GM19240 (cell line): ENCODE data around the gene LTA4H.
A peak's percentile ranks its signal among the peaks of the same experiment; 100 is the strongest.
"Not testable (repeated sequence)": the region's sequence is repeated elsewhere in the genome, so short reads cannot be mapped to it uniquely, and the experiment has no call there.

Source experiments
- DNase-seq: peaks from one replicate; pipeline ENCODE4 v3.0.0; 2011; ENCODE audit warnings: low spot score; ENCODE audit not compliant: insufficient read length

LTA4H gene

DNA sequence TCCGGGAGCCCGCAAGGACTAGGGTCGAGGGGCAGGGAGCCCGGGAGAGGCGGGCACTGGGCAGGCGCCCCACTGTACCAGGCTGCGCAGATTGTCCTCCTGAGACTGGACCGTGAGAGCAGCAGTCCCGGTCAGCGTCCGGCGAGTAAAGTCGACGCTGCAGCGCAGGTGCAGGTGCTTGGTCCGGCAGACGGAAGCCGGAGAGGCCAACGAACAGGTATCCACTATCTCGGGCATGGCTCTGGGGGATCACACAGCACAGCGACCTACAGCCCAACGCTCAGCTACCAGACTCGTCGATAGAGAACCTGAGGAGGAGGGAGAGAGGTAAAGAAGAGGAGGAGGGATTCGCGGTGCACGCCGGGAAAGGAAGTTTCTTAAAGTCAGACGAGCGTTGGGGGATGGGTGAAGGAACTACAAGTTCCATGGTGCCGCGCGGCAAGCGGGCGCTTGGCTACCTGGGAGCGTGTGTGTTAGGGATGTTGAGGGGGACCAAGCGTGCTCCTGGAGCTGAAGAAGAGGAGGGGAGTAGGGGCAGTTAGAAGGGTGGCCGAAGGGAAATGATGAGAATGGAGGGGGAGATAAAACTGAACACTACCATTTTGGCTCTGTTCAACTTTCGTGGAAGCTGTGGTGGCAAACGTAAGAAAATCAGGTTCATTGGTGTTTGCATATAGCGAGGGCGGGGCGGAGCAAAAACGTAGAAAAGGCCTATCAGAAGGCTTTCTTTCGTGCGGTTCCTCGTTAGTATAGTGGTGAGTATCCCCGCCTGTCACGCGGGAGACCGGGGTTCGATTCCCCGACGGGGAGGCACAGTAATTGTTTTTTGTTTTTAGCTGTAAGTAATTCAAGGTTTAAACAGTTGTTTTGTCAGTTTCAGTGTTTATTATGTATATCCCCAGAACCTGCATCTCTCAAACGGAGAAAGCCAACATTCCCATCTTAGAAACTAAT is at the start of gene LTA4H:
Gene LTA4H, minus strand, starts transcription at position 305 of the 954 bp plus-strand sequence. Its CDS starts 68 bp downstream, at position 237.
- peak; percentile 81 for DNase-seq

DNA sequence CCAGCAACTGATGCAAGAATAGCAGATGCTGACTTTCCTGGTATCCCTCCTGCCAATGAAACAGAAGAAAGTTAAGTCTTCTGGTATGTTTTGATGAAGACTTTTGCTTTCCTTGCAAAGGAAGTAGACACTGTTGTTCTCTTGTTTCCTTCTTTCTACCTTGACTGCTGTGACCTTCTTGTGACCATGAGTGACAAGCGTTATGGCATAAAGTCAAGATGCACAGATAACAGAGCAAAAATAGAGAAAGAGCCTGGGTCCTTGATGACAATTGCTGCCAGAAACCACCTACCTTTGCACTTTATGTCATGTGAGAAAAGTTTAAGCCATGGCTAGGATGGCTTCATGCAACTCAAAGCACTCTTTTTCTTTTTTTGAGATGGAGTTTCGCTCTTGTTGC is 49.2 kb upstream of the LTA4H start:
- DNase-seq, result no peak

DNA sequence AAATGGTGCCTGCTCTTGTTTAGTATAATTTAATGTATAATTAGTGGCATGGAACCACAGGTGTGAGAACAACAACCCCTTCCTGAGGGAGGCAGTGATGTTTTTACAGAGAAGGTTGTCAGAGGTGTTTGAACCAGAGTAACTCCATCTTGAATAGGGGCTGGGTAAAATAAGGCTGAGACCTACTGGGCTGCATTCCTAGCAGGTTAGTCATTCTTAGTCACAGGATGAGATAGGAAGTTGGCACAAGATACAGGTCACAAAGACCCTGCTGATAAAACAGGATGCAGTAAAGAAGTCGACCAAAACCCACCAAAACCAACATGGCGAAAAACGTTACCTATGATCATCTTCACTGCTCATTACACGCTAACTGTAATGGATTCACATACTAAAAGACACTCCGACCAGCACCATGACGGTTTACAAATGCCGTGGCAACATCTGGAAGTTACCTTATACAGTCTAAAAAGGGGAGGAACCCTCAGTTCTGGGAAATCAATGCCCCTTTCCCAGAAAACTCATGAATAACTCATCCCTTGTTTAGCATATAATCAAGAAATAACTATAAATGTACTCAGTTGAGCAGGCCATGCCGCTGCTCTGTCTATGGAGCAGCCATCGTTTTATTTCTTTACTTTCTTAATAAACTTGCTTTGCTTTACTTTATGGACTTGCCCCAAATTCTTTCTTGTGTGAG is 47.8 kb upstream of the LTA4H start:
- DNase-seq, result no peak

DNA sequence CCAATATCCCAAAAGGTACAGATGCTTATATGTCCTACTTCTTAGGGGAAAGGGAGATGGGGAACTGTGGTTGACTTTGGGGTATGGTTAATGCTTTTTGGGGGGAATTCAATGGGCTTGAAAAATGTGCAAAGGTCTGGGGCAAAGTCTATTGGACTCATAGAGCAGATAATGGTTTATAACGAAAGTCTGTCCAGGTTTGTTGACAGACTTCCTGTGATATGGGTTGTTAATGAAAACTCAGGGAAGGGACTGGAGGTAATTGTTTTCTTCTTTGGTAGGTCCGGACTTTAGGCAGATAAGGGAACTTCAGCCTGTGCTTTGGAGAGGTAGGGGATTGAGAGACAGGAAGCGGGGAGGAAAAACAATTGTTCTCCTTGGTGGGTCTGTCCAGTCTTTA is 46.2 kb upstream of the LTA4H start:
- no peak for DNase-seq

DNA sequence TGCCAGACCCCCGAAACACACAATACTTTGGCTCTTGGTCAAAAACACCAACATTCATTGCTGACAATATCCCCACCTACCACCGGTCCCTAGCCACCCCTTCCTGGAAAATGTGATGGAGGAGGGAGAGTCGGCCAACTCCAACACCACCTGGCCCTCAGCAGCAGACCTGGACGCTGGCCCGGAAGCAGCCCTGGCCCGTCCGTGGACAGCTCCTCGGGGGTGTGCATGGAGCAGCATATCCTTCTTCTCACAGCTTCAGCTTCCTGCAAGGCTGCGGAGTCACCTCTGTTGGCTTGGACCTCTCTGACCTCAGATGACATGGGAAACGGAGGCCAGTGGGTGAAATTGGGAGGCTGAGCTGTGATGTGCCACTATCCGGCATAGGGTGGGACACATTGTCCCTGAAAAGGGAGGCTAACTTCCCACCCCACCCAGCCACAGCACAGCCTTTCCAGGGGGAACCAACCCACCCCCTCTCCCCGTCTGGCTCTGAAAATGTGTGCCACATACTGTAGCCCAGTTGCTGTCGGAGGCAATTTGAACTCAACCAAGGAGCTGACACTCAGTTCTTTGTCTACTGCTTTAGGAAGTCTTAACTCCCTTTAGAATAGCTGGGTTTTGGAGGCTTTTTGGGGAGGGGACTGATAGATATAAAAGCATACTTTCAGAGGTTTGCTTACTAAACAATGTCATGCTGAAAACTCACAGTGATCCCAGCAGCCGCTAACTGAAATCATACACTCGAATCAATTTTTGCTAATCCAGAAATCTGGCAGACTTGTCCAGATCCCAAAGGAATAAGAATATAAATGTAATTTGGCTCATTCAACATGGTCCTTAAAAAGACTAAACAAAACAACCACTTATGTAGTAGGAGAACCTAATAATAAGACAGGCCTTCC is 43.1 kb upstream of the LTA4H start:
- no peak for DNase-seq

DNA sequence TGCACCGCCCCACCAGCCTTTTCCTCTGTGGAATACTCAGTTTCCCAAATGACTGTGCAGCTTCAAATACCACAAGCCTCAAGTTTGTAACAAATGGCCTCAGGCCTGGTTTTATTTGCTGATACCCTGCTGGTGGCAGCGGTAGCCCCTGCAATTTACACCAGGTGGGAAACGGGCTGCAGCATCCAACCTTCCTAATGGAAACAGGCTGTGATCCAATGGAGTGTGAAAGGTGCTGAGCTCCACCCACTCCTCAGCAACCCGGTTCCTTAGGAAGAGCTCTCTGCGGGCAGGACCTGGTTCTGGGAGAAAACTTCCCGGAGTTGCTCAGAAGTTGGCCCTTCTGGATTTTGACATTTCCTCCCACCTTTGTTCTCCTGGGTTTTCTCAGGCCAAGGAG is 41.7 kb upstream of the LTA4H start:
- DNase-seq, result no peak

DNA sequence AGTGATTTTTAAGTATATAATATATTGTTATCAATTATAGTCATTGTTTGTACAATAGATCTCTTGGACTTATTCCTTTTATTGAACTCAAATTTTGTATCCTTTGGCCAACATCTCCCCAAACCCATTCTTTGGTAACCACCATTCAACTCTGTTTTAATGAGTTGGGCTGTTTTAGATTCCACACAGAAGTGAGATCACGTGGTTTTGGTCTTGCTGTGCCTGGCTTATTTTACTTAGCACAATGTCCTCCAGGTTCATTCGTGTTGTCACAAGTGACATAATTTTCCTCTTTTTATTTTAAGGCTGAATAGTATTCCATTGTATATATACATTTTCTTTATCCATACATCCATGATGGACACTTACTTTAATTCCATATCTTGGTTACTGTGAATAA is 40.2 kb upstream of the LTA4H start:
- DNase-seq, result no peak

DNA sequence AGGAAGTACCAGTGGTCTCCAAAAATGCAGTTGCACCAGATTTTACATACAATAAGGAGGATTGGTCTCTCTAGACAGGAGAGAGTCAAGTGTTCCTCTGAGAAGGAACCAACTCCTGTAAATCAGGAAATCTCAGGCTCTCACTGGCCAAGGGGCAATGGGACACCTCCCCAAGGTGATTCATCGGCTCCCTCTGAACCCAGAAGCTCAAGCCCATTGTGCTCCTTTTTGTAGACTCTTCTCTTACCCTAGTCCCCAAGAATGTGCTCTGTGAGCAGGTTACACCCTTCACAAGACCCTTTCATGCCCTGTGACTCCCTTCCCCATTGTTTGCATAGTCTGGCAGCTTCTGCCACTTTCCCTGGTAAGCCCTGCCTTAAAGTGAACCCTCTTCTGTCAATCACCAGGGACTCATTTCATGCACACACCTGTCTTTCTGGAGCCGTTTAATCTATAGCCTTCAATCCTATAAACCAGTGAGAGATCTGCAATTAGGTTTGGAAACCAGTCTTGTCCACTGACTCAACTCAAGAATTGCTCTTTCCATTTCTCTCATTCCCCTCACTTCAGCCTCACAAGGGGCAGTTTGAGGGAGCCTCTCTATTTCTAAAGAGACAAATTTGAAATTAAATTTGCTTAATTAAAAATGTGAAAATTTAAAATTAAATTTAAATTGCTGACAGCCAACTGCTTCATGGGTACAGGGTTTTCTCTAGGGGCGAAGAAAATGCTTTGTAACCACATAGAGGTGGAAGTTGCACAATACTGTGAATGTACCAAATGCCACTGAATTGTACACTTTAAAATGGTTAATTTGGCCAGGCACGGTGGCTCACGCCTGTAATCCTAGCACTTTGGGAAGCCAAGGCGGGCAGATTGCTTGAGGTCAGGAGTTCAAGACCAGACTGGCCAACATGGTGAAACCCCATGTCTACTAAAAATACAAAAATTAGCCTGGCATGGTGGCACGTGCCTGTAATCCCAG is 38.3 kb upstream of the LTA4H start:
- no peak for DNase-seq

DNA sequence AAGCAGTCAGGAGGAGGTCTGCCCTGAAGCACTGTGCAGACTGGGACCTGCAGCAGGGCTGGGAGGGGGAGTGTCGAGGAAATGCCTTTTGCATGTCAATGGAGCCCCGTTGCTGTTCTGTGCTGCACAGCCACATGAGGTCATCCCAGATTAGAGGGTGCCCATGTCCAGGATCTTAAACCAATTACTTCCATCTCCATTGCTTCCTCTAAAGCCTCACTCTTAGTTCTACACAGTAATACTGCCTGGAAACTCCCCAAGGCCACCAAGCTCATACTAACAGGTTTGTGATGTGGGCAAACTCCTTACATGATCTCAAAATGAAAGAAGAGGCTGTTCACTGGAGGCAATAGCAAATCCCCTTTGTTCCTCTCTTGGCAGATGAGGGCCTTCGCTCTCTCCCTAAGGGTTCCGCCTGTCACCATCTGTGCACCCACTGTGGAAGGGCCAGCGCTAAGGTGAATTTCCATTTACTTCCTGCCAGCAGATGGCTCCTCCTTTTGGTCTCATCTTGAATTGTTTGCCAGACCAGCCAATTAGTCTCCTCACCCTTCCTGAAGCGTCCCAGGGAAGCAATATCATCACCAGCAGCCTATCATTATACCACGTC is 35.4 kb upstream of the LTA4H start:
- no peak for DNase-seq

DNA sequence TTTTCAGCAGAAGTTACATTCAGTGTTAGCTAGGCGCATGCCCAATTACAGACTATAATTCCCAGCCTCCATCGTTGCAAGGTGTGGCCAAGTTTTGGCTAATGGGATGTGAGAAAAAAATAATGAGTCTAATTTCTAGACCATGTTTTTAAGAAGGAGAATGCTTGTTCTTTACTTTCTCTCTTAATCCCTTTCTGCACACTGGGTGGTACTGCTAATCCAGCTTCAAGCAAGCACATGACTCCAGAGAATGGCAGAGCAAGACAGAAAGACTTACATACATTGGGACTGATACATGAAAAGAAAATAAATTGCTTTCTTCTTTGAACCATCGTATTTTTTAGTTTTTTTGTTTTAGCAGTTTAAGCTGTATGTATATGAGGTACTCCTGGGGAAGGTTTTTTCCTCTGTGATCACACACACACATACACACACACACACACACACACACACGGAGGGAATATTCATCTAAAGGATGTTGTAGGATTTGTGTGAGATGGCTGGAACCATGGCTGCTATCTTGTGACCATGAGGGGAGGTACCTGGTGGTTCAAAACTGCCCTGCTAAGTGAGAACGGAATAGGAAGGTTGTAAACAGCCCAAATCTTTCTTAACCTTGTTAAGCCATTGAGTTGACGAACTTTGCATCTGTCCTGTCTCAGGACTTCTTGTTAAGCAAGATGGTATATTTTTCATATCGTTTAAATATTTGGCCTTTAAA is 34.3 kb upstream of the LTA4H start:
- DNase-seq, result no peak

DNA sequence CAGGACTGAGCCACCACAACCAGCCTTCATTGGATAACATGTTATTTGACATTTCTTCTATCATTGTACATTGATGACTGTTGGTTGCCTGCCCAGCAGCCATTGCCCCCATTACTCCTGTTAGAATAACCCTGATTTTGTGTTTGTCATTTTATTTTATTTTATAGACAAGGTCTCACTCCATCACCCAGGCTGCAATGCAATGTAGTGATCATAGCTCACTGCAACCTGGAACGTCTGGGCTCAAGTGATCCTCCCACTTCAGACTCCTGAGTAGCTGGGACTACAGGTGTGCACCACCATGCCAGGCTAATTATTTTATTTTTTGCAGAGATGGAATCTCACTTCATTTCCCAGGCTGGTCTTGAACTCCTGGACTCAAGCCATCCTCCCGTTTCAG is 33.2 kb upstream of the LTA4H start:
- no peak for DNase-seq

DNA sequence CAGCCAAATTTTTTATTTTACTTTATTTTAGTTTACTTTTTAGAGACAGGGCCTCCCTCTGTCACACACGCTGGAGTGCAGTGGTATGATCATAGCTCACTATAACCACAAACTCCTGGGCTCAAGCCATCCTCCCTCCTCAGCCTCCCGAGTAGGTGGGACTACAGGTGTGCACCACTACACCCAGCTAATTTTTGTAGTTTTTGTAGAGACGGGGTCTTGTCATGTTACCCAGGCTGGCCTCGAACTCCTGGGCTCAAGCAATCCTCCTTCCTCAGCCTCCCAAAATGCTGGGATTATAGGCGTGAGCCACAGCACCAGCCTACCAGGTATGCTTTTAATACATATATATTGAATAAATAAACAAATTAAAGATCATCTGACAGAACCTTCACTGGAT is 32.7 kb upstream of the LTA4H start:
- DNase-seq, result no peak

DNA sequence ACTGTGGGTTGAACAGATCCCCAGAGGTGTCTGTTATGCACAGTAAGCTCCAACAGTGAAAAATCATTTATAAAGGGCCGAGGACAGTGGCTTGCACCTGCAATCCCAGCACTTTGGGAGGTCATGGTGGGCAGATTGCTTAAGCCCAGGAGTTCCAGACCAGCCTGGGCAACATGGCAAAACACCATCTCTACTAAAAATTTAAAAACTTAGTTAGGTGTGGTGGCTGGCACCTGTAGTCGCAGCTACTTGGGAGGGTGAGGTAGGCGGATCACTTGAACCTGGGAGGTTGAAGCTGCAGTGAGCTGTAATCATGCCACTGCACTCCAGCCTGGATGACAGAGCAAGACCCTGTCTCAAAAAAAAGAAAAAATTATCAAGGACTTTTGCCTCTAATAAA is 30.4 kb upstream of the LTA4H start:
- DNase-seq, result not testable (repeated sequence)

DNA sequence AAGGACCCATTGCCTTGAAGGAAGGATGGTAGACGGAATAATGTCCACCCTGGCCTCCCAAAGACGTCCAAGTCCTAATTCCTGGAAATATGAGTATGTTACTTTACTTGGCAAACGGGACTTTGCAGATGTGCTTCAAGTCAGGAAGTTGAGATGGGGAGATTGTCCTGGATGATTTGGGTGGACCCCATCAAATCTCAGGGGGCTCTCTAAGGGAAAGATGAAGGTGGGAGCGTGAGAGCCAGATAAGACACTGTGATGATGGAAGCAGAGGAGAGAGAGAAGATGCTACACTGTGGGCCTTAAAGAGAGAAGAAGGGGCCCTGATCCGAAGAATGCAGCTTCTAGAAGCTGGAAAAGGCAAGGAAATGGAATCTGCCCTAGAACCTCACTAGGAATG is 29.6 kb upstream of the LTA4H start:
- no peak for DNase-seq

DNA sequence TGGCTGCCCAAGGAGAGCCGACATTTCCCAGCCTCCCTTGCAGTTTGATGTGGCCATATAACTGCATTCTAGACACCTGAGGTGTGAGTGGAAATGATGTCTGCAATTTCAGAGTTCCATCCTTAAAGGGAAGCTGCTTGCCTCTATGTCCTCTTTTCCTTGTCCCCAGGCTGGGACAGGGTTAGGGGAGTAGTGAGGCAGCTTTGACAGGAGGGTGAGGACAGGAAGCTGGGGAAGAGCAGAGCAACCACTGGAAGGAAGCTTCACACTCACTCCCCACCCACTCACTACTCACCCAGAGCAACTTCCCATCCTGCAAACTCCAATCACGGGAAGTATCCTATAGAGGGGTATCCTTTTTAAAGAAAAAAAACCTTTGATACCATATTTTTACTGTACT is 28.9 kb upstream of the LTA4H start:
- no peak for DNase-seq

DNA sequence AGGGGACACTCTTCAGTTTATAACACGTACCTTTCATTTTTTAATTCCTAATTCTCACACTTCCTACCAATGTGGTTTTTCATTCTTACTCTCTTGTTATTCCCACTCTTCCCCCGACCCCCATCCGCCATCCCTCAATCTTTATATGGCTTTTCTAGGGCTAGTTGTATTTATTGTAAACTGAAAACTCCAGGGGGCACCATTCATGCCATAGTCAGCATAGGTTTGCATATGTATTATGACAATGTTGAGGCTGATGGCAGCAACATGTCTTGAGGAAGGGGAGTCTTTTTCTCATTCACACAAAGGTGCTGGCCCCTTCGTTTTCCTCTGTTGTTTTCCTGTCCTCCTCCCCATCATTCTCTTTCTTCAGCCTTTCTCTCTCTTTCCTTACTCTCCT is 27.7 kb upstream of the LTA4H start:
- DNase-seq, result no peak

DNA sequence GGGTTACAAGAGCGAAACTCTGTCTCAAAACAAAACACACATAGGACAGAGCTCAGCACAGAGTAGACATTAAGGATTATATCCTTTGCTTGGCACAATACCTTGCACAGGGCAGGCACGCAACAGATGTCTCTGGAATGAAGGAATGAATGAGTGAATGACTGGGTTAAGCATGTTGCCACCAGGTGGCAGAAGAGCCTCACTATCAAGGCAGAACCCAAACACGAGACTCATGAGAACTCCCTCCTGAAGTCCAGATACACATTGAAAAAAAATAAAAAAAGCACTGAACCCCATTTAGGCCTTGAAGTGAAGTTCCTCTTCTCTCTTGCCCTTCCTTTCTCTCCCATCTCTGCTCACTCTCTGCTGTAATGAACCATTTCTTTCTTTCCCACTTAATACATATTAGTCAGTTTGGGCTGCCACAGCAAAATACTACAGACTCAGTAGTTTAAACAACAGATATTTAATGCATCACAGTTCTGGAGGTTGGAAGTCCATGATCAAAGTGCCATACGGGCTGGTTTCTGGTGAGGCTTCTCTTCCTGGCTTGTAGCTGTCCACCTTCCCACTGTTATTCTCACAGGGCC is 26.6 kb upstream of the LTA4H start:
- no peak for DNase-seq

DNA sequence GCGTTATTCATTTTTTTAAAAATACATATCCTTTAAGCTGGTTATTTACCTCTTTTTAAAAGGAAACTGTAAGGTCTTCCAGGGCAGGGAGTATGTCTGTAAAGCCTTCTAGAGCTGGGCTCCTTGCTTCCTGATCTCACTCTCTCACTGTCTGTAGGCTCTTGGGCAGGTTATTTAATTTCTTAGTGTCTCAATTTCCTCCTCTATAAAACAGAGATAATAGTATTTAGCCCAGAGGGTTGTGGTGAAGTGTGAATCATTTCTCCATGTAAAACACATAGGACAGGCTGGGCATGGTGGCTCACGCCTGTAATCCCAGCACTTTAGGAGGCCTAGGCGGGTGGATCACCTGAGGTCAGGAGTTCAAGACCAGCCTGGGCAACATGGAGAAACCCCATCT is 25.9 kb upstream of the LTA4H start:
- no peak for DNase-seq

DNA sequence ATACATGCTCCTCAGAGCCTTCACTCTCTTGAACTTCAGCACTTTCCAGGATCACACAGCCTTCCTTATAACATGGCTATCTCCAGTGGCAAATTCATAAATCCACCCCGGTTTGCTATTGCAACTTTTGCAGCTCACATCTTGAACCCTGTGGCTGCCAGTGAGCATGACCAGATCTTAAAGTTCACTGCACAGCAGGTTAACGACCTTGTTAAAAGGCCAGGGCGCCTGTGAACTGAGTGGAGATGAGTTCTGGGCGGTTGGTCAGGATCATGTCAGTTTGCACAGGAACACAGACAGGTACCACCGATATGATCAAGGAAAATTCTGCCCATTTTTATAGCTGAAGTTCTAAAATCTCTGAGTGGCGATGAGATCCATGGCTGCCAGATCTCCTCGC is 24.7 kb upstream of the LTA4H start:
- DNase-seq, result no peak
